ENCODE measurements around the gene SEZ6L.

DNA sequence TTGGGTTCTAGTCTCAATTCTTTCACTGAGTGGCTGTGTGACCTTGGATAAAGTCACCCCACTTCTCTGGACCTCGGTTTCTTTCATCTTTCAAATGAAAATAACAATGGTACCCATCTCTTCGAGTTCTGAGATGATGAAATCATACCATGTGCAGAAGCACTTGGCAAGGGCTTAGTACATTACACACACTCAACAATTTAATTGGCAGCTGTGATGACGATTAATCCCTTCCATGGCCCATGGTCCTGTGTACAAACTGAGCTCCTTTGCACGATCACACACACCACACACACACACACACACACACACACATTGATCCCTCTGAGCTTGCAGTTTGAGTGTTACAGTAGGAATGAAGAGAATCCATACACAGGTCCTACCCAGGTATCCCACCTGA lies 156.4 kb downstream of the SEZ6L start:
- TF ChIP-seq EP300 (IDR thresholded peaks at IDR 0.05) = no peak
- TF ChIP-seq POLR2AphosphoS5 (IDR thresholded peaks at IDR 0.05) = no peak
- TF ChIP-seq POLR2A (IDR thresholded peaks at IDR 0.05) = no peak
